Measurements from ENCODE around the gene WIPI1. TPM values are rescaled to one million over a fixed set of nuclear protein-coding genes. Genes with fewer than 3 reads are reported as not detected.

WIPI1 gene
- total and polyA plus RNA-seq, 2 of the 13 experiments (the other 11 are each of a cell fraction or from before 2014, with no cell fraction given), result 29.4 to 141 TPM

GRCh38 chr17:68378268-68379176, 78.8 kb downstream of the WIPI1 start (continued):
- TF ChIP-seq SP5 (CRISPR knock-in tag; IDR thresholded peaks at IDR 0.05; ENCODE audit: borderline replicate concordance, low read depth) (peak; percentile 89), SRSF4 (IDR thresholded peaks at IDR 0.05; ENCODE audit: low read depth, low read length, poor library complexity, severe bottlenecking) (no peak), ONECUT2 (CRISPR knock-in tag; IDR thresholded peaks at IDR 0.05) (peak; percentile 63; the same call in 1 of the 2 replicates), REPIN1 (CRISPR knock-in tag; IDR thresholded peaks at IDR 0.05; ENCODE audit: borderline replicate concordance, low read depth) (no peak; the same call in none of the 2 replicates), ZFP36L1 (CRISPR knock-in tag; IDR thresholded peaks at IDR 0.05) (peak; percentile 14; the same call in 1 of the 2 replicates), ZNF720 (CRISPR knock-in tag; IDR thresholded peaks at IDR 0.05) (no peak), ZBTB21 (CRISPR knock-in tag; IDR thresholded peaks at IDR 0.05) (0 out of 2 replicates have a peak, but pooled peaks have one; percentile 57), ZBTB44 (CRISPR knock-in tag; IDR thresholded peaks at IDR 0.05) (no peak), ATF1 (CRISPR knock-in tag; IDR thresholded peaks at IDR 0.05) (peak; percentile 45), KDM1A (CRISPR knock-in tag; IDR thresholded peaks at IDR 0.05) (peak; percentile 72), FOSL2 (CRISPR knock-in tag; IDR thresholded peaks at IDR 0.05) (peak; percentile 80), ATRX (CRISPR knock-in tag; IDR thresholded peaks at IDR 0.05; ENCODE audit: borderline replicate concordance) (no peak), JUNB (CRISPR knock-in tag; IDR thresholded peaks at IDR 0.05; ENCODE audit: borderline replicate concordance) (peak; percentile 31; the same call in 1 of the 2 replicates), SP2 (CRISPR knock-in tag; IDR thresholded peaks at IDR 0.05) (no peak), HMG20A (CRISPR knock-in tag; IDR thresholded peaks at IDR 0.05; ENCODE audit: borderline replicate concordance) (peak; percentile 83), ZNF557 (CRISPR knock-in tag; IDR thresholded peaks at IDR 0.05) (0 out of 2 replicates have a peak, but pooled peaks have one; percentile 39), ZFP41 (CRISPR knock-in tag; IDR thresholded peaks at IDR 0.05; ENCODE audit: borderline replicate concordance) (no peak; the same call in 1 of the 2 replicates), HDAC6 (IDR thresholded peaks at IDR 0.05; ENCODE audit: low read depth, low read length) (no peak), BHLHE40 (IDR thresholded peaks at IDR 0.05; ENCODE audit: low read length) (peak; percentile 87), BRD4 (CRISPR knock-in tag; IDR thresholded peaks at IDR 0.05) (peak; percentile 88), ARID4A (CRISPR knock-in tag; IDR thresholded peaks at IDR 0.05; ENCODE audit: borderline replicate concordance) (peak; percentile 59; the same call in 1 of the 2 replicates), PAF1 (CRISPR knock-in tag; IDR thresholded peaks at IDR 0.05) (no peak; the same call in 1 of the 2 replicates), CAMTA2 (CRISPR knock-in tag; IDR thresholded peaks at IDR 0.05; ENCODE audit: borderline replicate concordance) (peak; percentile 27; the same call in 1 of the 2 replicates), ZNF367 (CRISPR knock-in tag; IDR thresholded peaks at IDR 0.05; ENCODE audit: borderline replicate concordance) (no peak)

Measured in HepG2 (cell line).